ENCODE data around the gene HCFC1. TPM values are rescaled to one million over a fixed set of nuclear protein-coding genes. Genes with fewer than 3 reads are reported as not detected.

The HCFC1 gene
- total RNA-seq, 6 experiments from 2014 or later = 52.1 to 62.1 (median 59.0) TPM

GRCh38 chrX:154011376-154012335 is 40.0 kb upstream of the HCFC1 start:
- Mint-ChIP-seq H3K4me3 (no peak overlapping the region), H3K9me3 (no peaks in the 10 kb centered on the region), H3K27me3 (ENCODE audit: insufficient read depth) (no peaks in the 10 kb centered on the region; the same call in 1 of the 2 replicates), H3K4me1 (ENCODE audit: low read depth) (no peaks in the 10 kb centered on the region), H3K36me3 (ENCODE audit: low read depth) (peaks cover 6% of the 10 kb centered on the region), H3K27ac (no peak overlapping the region)
- no peak for DNase-seq
- TF ChIP-seq CTCF (IDR thresholded peaks at IDR 0.05) = no peak

GRCh38 chrX:154010330-154011087 is 38.9 kb upstream of the HCFC1 start:
- no peak for TF ChIP-seq CTCF (IDR thresholded peaks at IDR 0.05)
- H3K36me3 Mint-ChIP-seq (ENCODE audit: low read depth) = peaks cover 12% of the 10 kb centered on the region
- H3K27me3 Mint-ChIP-seq (ENCODE audit: insufficient read depth) = no peaks in the 10 kb centered on the region; the same call in 1 of the 2 replicates
- H3K4me3 Mint-ChIP-seq = no peak overlapping the region
- H3K27ac Mint-ChIP-seq = peak overlapping the region; percentile 24
- no peak for DNase-seq
- H3K9me3 Mint-ChIP-seq = no peaks in the 10 kb centered on the region
- H3K4me1 Mint-ChIP-seq (ENCODE audit: low read depth) = no peaks in the 10 kb centered on the region

- DNase-seq = no peak
- no peaks in the 10 kb centered on the region for H3K9me3 Mint-ChIP-seq
Observed at GRCh38 chrX:154008521-154008920, 36.9 kb upstream of the HCFC1 start.

DNA sequence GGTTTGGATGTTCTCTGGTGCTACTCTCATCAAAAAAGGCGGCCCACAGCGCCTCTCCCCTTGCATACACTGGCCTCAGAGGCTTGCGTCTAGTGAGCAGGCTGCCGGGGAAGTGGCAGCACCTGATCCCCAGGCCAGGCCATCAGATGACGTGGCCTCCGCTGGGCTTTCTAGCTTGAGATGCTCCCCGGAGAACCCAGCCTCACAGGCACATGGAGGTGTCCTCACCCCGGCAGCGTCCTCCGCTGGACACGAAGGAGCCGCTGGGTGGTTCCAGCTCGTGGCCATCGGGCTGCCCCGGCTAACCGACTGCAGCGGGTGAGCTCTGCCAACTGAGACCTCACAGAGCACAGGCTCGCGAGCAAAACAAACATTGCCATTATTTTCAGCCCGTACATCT is 35.3 kb upstream of the HCFC1 start:
- TF ChIP-seq CTCF (IDR thresholded peaks at IDR 0.05) = no peak
- H3K27me3 Mint-ChIP-seq (ENCODE audit: insufficient read depth) = no peaks in the 10 kb centered on the region

More at GRCh38 chrX:154008521-154008920, 36.9 kb upstream of the HCFC1 start:
- Mint-ChIP-seq H3K27ac (no peak overlapping the region), H3K4me3 (no peak overlapping the region), H3K27me3 (ENCODE audit: insufficient read depth) (no peaks in the 10 kb centered on the region; the same call in 1 of the 2 replicates), H3K36me3 (ENCODE audit: low read depth) (peaks cover 12% of the 10 kb centered on the region), H3K4me1 (ENCODE audit: low read depth) (no peaks in the 10 kb centered on the region)
- TF ChIP-seq CTCF (IDR thresholded peaks at IDR 0.05) = no peak

GRCh38 chrX:154004315-154004714 is 32.7 kb upstream of the HCFC1 start:
- no peaks in the 10 kb centered on the region for H3K9me3 Mint-ChIP-seq
- no peak overlapping the region for H3K4me3 Mint-ChIP-seq
- H3K27ac Mint-ChIP-seq = no peak overlapping the region
- peaks cover 5% of the 10 kb centered on the region for H3K4me1 Mint-ChIP-seq (ENCODE audit: low read depth)
- no peak for TF ChIP-seq CTCF (IDR thresholded peaks at IDR 0.05)
- peaks cover 12% of the 10 kb centered on the region for H3K36me3 Mint-ChIP-seq (ENCODE audit: low read depth)
- H3K27me3 Mint-ChIP-seq (ENCODE audit: insufficient read depth) = no peaks in the 10 kb centered on the region
- DNase-seq = no peak

More for the DNA sequence above, 35.3 kb upstream of the HCFC1 start:
- H3K4me1 Mint-ChIP-seq (ENCODE audit: low read depth) = peaks cover under 1% of the 10 kb centered on the region
- DNase-seq = no peak
- H3K9me3 Mint-ChIP-seq = no peaks in the 10 kb centered on the region
- H3K4me3 Mint-ChIP-seq = no peak overlapping the region
- H3K36me3 Mint-ChIP-seq (ENCODE audit: low read depth) = peaks cover 12% of the 10 kb centered on the region
- H3K27ac Mint-ChIP-seq = no peak overlapping the region

Measured in HFFc6 (cell line).